Right lobe of liver (tissue), 6 donors: ENCODE measurements around the gene ZNF773. TPM values are rescaled to one million over a fixed set of nuclear protein-coding genes. Genes with fewer than 3 reads are reported as not detected.
"Not testable (repeated sequence)": the region's sequence is repeated elsewhere in the genome, so short reads cannot be mapped to it uniquely, and the experiment has no call there.

Experiments
- ATAC-seq, 4 donors: fragments of 200-7000 bp; cut with Tn5 transposase; one replicate each; pipeline ENCODE4 v1.9.1; 2020; ENCODE audit warnings: mild to moderate bottlenecking in 4 of 4, moderate library complexity in 4 of 4
- DNase-seq, 3 donors: peaks; one replicate each; pipeline ENCODE4 v3.0.0-alpha.2; 2020
- H3K27ac ChIP-seq, 3 donors: fragments of 200-600 bp; one replicate each; pipeline ENCODE4 v1.8.0; 2022
- H3K27me3 ChIP-seq, 2 donors: fragments of 200-600 bp; one replicate each; pipeline ENCODE4 v1.8.0; 2022
- H3K36me3 ChIP-seq, 4 donors: fragments of 200-600 bp; sonication (generic) in 1 of 4; one replicate each; pipeline versions ENCODE4 v1.5.1 to v1.8.0; 2017 to 2022; ENCODE audit warnings: control low read depth in 1 of 4
- H3K4me1 ChIP-seq, 4 donors: fragments of 200-600 bp; sonication (generic) in 1 of 4; one replicate each; pipeline versions ENCODE4 v1.5.1 to v1.8.0; 2017 to 2022; ENCODE audit warnings: control low read depth in 1 of 4
- H3K4me3 ChIP-seq, 3 donors: fragments of 200-600 bp; one replicate each; pipeline ENCODE4 v1.8.0; 2022
- H3K9me3 ChIP-seq, 4 donors: fragments of 200-600 bp; sonication (generic) in 1 of 4; one replicate each; pipeline versions ENCODE4 v1.5.1 to v1.8.0; 2017 to 2022; ENCODE audit warnings: control low read depth in 1 of 4
- POLR2A ChIP-seq: fragments of 450-650 bp; IDR thresholded peaks from one replicate; pipeline ENCODE4 v1.6.1; 2017; ENCODE audit warnings: antibody characterized with exemption, mild to moderate bottlenecking
- WGBS: methylation state at CpG from one replicate; pipeline ENCODE4 v1.1.6; 2018; ENCODE audit warnings: low coverage, low lambda C conversion rate; ENCODE audit not compliant: insufficient coverage; ENCODE audit errors: missing lambda C conversion rate; 5-methylcytosine and 5-hydroxymethylcytosine counted together
- intact Hi-C, 2 donors: fragments of 100-400 bp; cut with DNase I; formaldehyde crosslinking; loops; one replicate each; pipeline versions ENCODE4 v1.11.2 to v1.14.1; 2022
- total RNA-seq, 6 experiments: library from RNA; depleted of rRNA in 2 of 6; stranded (reverse); fragments of >200 nt in 2 of 6; fragmentation: NEBNext Ultra II Directional in 3 of 6; extraction: Animal tissue kit (Norgen Biotek cat#: 25700) in 3 of 6; gene quantifications; one replicate each; pipeline versions ENCODE4 v1.1.0 to v1.2.4, GENCODE V29; 2016 to 2023
- TF ChIP-seq, protein P1 (sequence below), 4 donors: fragments of 200-600 bp in 3 of 4; fragments of 450-650 bp in 1 of 4; IDR thresholded peaks; one replicate each; pipeline versions ENCODE4 v1.5.1 to v1.8.0; 2016 to 2022; ENCODE audit warnings: antibody characterized with exemption in 4 of 4, mild to moderate bottlenecking in 2 of 4
- donor health status: DM: no; HTN: yes; CAD: no.
- donor health status: DM: no; HTN: no; CAD: no.
- donor health status: DM: no; HTN: no; CAD: no.
- donor health status: DM: no; HTN: yes; CAD: no.
- donor health status: DM: no; HTN: yes; CAD: no.

The ZNF773 gene
- total RNA-seq, 6 experiments from 2014 or later: 1.3 to 4.1 (median 2.2) TPM

DNA sequence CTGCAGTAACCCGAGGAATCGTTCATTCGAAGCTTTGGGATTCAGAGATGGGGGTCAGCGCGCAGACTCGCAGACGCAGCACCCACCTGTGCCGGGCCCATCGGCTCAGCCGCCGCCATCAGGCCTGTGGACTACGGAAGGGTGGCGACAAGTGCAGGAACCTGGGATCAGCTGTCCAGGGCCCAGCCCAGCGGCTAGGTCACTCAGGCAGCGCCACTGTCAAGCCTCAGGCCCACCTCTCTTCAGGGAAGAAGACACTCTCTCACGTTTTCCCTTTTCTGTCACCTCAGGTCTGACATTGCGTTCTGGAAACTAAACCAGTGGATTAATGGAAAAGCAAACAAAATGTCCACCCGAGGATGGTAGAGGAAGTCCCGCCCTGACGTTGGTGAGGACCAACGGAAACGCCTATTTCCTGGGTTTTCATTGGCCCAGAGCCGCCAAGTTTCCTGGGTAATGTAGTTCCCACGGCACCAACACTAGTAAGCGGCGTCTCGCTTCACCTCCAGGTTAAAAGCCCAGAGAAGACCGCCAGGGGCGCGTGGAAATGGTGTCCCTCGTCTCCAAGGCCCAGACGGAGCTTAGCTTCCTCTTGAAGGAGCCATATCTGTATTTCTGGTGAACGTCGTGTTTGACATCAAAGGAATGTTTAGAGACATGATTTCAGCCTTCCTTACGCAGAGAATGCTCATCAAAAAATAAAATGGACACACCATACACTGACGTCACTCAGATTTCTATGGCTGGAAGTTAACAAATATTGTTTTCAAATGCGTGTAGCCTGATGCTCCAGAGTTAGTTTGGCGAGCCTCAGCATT is 22.3 kb upstream of the ZNF773 start, which contains the start of gene ZNF772:
ZNF772 (minus strand) TSS at position 376 of the 818 bp plus-strand sequence; CDS start at position 119, 257 bp downstream.
- TF ChIP-seq POLR2A: no peak
- TF ChIP-seq, protein P1, sequence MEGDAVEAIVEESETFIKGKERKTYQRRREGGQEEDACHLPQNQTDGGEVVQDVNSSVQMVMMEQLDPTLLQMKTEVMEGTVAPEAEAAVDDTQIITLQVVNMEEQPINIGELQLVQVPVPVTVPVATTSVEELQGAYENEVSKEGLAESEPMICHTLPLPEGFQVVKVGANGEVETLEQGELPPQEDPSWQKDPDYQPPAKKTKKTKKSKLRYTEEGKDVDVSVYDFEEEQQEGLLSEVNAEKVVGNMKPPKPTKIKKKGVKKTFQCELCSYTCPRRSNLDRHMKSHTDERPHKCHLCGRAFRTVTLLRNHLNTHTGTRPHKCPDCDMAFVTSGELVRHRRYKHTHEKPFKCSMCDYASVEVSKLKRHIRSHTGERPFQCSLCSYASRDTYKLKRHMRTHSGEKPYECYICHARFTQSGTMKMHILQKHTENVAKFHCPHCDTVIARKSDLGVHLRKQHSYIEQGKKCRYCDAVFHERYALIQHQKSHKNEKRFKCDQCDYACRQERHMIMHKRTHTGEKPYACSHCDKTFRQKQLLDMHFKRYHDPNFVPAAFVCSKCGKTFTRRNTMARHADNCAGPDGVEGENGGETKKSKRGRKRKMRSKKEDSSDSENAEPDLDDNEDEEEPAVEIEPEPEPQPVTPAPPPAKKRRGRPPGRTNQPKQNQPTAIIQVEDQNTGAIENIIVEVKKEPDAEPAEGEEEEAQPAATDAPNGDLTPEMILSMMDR (IDR thresholded peaks at IDR 0.05): peak; percentile 37 to 56 (median 46)
- peak within 1 kb of the TSS; percentile 58 to 73 (median 67) for H3K4me3 ChIP-seq
- peaks cover 0 to 13% (median 6%) of the 10 kb centered on the region in 4 donors for H3K36me3 ChIP-seq
- 10% methylated on average over 29 of the region's 38 CpGs for WGBS
- peaks cover 0 to 7% (median 0%) of the 10 kb centered on the region in 4 donors for H3K4me1 ChIP-seq
- intact Hi-C loops: no loop called here
- H3K27ac ChIP-seq: peak within 1 kb of the TSS in 2 of 3 donors; percentile 54 to 56
- DNase-seq (peak; percentile 81 to 94 (median 92)), ATAC-seq (peak; percentile 99 to 100 (median 100))
- H3K9me3 ChIP-seq: peaks cover 0 to 46% (median 22%) of the 10 kb centered on the region in 4 donors
- H3K27me3 ChIP-seq: no peaks in the 10 kb centered on the region

DNA sequence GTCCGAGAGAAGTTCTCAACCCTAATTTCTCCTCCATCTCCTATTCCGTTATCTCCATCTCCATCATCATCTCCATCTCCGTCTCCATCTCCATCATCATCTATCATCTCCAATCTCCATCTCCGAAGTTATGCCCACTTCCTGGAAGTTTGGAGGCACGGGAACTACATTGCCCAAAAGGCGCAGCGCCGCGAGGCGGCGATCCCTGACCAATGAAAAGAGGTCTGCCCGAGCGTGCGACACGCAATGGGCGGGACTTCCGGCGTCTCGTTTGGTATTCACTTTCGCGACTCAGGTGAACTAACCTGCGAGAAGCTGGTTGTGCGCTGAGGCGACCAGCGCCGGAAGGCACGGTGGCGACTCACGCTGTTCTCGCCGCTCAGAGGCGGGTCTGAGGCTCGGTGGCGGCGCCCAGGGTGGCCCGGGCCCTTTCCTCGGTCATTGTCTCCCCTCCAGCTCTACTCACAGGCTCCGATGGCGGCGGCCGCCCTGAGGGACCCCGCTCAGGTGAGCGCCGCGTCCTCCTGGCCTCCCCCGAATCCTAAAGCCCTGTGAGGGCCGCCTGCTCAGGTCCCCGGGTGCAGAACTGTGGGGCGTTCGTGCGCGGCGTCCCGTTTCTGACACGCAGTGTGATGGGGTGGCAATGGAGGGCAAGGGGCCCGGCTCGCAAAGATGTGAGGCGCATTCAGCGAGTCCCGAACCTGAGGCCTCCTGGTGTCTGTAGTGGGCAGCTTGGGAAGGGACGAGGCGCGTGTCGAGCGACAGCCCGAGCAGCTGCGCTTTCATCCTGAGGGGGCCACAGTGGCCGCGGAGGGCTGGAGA is 12.1 kb upstream of the ZNF773 start, which contains the start of gene ZNF419:
ZNF419 (plus strand) TSS at position 274 of the 822 bp plus-strand sequence; CDS start at position 475, 201 bp downstream.
- ATAC-seq (peak; percentile 98 to 100 (median 100)), DNase-seq (peak; percentile 92 to 94 (median 93))
- under 1% methylated on average over 38 of the region's 69 CpGs for WGBS
- H3K4me1 ChIP-seq, H3K9me3 ChIP-seq, intact Hi-C loops, H3K27me3 ChIP-seq, H3K36me3 ChIP-seq: not testable (repeated sequence)
- peak within 1 kb of the TSS; percentile 47 to 68 (median 57) for H3K27ac ChIP-seq
- peak within 1 kb of the TSS; percentile 85 to 99 (median 94) for H3K4me3 ChIP-seq
- TF ChIP-seq, protein P1 (IDR thresholded peaks at IDR 0.05): peak in 1 of 4 donors; percentile 22
- peak; percentile 41 for TF ChIP-seq POLR2A

DNA sequence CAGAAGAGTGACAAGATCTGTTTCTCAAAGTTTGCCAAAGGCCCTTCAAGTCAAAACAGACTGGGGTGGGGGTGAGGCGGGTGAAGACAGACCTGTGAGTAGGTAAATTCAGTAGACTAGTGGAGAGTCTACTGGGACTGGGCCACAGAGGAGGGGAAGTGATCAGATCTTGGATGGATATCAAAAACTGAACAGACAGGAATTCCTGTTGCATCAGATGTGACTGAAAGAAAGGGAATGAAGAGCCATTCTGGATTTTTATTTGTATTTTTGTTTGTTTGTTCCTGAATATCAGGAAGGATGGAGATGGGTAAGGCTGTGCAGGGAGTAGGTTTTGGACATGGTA is 11.5 kb upstream of the ZNF773 start:
- peaks cover 0 to 11% (median 5%) of the 10 kb centered on the region in 4 donors for H3K36me3 ChIP-seq
- H3K27me3 ChIP-seq, H3K27ac ChIP-seq, H3K9me3 ChIP-seq, intact Hi-C loops, H3K4me1 ChIP-seq, DNase-seq: not testable (repeated sequence)
- peak overlapping the region in 1 of 3 donors; percentile 7 for H3K4me3 ChIP-seq
- ATAC-seq: peak; percentile 8 to 29 (median 12)
- WGBS: no CpG with 5 or more reads among the region's 1 CpG

DNA sequence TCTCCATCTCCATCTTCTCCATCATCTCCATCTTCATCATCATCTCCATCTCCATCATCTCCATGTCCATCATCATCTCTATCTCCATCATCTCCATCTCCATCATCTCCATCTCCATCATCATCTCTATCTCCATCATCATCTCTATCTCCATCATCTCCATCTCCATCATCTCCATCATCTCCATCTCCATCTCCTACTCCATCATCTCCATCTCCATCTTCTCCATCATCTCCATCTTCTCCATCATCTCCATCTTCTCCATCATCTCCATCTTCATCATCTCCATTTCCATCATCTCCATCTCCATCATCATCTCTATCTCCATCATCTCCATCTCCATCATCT is 432 bp upstream of the ZNF773 start:
- intact Hi-C loops, H3K4me3 ChIP-seq: not testable (repeated sequence)

DNA sequence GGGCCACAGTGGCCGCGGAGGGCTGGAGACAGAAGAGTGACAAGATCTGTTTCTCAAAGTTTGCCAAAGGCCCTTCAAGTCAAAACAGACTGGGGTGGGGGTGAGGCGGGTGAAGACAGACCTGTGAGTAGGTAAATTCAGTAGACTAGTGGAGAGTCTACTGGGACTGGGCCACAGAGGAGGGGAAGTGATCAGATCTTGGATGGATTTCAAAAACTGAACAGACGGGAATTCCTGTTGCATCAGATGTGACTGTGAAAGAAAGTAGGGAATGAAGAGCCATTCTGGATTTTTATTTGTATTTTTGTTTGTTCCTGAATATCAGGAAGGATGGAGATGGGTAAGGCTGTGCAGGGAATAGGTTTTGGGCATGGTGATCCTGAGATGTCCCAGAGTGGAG is 662 bp downstream of the ZNF773 start:
- H3K27me3 ChIP-seq, intact Hi-C loops, H3K36me3 ChIP-seq, H3K4me1 ChIP-seq, H3K27ac ChIP-seq, DNase-seq, H3K4me3 ChIP-seq, H3K9me3 ChIP-seq: not testable (repeated sequence)
- 0% methylated on average over 1 of the region's 4 CpGs for WGBS
- ATAC-seq: peak; percentile 6 to 44 (median 12)

More for the DNA sequence above, 432 bp upstream of the ZNF773 start:
- H3K27ac ChIP-seq, ATAC-seq, DNase-seq, H3K27me3 ChIP-seq, H3K9me3 ChIP-seq, H3K36me3 ChIP-seq, H3K4me1 ChIP-seq: not testable (repeated sequence)
